ENCODE measurements around the gene RNF225.

RNF225 gene

DNA sequence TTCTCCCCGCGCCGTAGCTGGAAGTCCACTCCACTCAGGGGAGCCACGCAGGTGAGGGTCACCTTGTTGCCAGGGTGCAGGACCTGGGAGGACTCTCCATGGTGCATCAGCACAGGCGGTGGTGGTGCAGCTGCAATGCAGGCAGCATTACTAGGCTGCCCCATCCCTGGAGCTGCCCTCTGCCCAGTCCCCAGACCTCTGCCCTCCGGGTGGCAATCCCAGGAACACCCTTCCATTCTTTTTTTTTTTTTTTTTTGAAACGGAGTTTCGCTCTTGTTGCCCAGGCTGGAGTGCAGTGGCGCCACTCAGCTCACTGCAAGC lies 43.9 kb upstream of the RNF225 start:
- Histone ChIP-seq H3K9me3 (ENCODE audit: insufficient read depth, low read length) (no peaks in the 10 kb centered on the region), H3K4me1 (ENCODE audit: insufficient read depth, insufficient read length) (peaks cover 3% of the 10 kb centered on the region), H3K9ac (ENCODE audit: insufficient read length, low read depth) (no peak overlapping the region), H3K4me3 (ENCODE audit: insufficient read length, low read depth) (no peak overlapping the region), H3K36me3 (ENCODE audit: insufficient read depth, insufficient read length, low read length) (peaks cover 25% of the 10 kb centered on the region), H3K27me3 (ENCODE audit: insufficient read depth, insufficient read length) (peaks cover 8% of the 10 kb centered on the region)
- DNase-seq (ENCODE audit: low read depth, low spot score), result no peak
- TF ChIP-seq SUZ12 (IDR thresholded peaks at IDR 0.05; ENCODE audit: extremely low read depth, insufficient read depth, insufficient read length) (no peak), YY1 (IDR thresholded peaks at IDR 0.05; ENCODE audit: insufficient read depth, insufficient read length) (no peak), ZNF274 (IDR thresholded peaks at IDR 0.05; ENCODE audit: low read depth, low read length) (no peak)

DNA sequence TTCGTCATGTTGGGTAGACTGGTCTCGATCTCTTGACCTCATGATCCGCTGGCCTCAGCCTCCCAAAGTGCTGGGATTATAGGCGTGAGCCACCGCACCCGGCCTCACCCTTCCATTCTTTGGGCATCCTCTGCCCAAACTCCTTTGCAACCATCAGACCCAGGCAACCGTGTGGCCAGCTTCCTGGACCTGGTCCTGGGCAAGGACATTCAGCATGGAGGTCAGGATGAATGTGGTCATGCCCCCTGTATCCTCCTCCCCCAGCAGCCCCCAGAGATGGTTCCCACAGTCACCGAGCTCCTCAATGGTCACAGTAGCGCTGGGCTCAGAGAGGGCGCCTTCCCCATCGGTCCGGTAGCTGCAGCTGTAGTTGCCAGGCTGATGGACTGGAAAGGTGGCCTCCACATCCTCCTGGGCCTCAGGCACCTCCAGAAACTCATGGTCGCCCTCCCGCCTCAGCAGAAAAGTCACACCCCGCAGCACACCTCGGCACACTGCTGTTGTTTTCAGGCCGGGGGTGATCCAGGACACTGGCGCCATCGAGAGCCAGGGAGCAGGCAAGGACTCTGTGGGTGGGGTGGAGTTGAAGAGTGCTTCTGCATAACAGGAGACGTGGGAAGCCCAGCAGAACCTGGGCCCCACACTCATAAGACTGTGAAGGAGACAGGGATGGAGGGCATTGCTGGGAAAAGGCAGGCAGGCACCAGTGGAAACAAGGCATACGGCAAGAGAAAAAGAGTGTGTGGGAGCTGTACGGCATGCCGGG lies 43.3 kb upstream of the RNF225 start:
- Histone ChIP-seq H3K36me3 (ENCODE audit: insufficient read depth, insufficient read length, low read length) (peaks cover 25% of the 10 kb centered on the region), H3K4me3 (ENCODE audit: insufficient read length, low read depth) (no peak overlapping the region), H3K9ac (ENCODE audit: insufficient read length, low read depth) (no peak overlapping the region), H3K27me3 (ENCODE audit: insufficient read depth, insufficient read length) (peaks cover 2% of the 10 kb centered on the region), H3K4me1 (ENCODE audit: insufficient read depth, insufficient read length) (peaks cover 3% of the 10 kb centered on the region), H3K9me3 (ENCODE audit: insufficient read depth, low read length) (no peaks in the 10 kb centered on the region)
- TF ChIP-seq SUZ12 (IDR thresholded peaks at IDR 0.05; ENCODE audit: extremely low read depth, insufficient read depth, insufficient read length), result no peak
- no peak for TF ChIP-seq YY1 (IDR thresholded peaks at IDR 0.05; ENCODE audit: insufficient read depth, insufficient read length)
- TF ChIP-seq ZNF274 (IDR thresholded peaks at IDR 0.05; ENCODE audit: low read depth, low read length), result no peak
- DNase-seq (ENCODE audit: low read depth, low spot score), result no peak

DNA sequence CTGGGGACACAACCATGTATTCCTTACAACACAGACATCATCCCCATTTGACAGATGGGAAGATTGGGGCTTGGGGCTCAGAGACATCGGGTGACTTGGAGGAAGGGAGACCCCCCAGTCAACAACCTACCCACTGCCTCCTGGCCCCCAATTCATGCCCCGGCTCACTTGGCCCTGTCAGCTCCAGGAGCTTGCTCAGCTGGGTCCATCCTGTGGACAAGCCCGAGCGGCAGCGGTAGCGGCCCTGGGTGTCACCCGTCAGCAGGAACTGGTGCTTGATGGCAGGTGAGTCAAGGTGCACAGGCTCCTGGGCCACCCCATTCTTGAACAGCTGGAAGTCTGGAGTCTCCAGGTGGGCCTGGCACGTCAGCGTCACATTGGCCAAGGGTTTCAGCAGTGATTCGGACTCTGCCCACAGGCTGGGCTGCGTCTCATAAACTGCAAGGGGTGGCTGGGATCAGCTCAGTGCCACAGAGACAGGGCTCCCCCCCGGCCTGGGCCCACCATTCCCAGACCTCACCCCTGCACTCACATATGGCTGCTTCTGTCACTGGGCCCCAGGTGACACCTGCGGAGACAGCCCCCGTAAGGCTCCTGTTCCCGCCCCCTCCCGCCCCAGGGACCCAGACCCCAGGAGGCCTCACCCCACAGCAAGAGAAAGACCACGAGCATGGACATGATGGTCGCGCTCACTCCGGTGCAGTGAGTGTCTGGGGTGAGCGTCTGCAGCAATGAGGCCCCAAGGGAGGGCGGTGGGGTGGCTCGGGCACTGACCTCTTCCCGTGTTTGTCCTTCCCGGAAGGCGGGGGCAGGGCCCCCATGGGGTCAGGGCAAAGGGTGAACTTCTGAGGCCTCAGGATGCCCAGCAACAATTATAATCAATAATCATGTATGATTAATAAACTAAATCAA lies 42.4 kb upstream of the RNF225 start, which contains the start of gene A1BG:
Gene A1BG (minus strand): TSS at position 733 of the 912 bp plus-strand sequence. CDS start 55 bp downstream, at position 678.
- no peaks in the 10 kb centered on the region for H3K9me3 ChIP-seq (ENCODE audit: insufficient read depth, low read length)
- peaks cover 8% of the 10 kb centered on the region for H3K4me1 ChIP-seq (ENCODE audit: insufficient read depth, insufficient read length)
- H3K27me3 ChIP-seq (ENCODE audit: insufficient read depth, insufficient read length), result no peaks in the 10 kb centered on the region
- no peak within 1 kb of the TSS for H3K4me3 ChIP-seq (ENCODE audit: insufficient read length, low read depth)
- DNase-seq (ENCODE audit: low read depth, low spot score), result no peak
- no peak for TF ChIP-seq YY1 (IDR thresholded peaks at IDR 0.05; ENCODE audit: insufficient read depth, insufficient read length)
- no peak for TF ChIP-seq ZNF274 (IDR thresholded peaks at IDR 0.05; ENCODE audit: low read depth, low read length)
- no peak for TF ChIP-seq SUZ12 (IDR thresholded peaks at IDR 0.05; ENCODE audit: extremely low read depth, insufficient read depth, insufficient read length)
- H3K36me3 ChIP-seq (ENCODE audit: insufficient read depth, insufficient read length, low read length), result peaks cover 31% of the 10 kb centered on the region
- no peak within 1 kb of the TSS for H3K9ac ChIP-seq (ENCODE audit: insufficient read length, low read depth)

DNA sequence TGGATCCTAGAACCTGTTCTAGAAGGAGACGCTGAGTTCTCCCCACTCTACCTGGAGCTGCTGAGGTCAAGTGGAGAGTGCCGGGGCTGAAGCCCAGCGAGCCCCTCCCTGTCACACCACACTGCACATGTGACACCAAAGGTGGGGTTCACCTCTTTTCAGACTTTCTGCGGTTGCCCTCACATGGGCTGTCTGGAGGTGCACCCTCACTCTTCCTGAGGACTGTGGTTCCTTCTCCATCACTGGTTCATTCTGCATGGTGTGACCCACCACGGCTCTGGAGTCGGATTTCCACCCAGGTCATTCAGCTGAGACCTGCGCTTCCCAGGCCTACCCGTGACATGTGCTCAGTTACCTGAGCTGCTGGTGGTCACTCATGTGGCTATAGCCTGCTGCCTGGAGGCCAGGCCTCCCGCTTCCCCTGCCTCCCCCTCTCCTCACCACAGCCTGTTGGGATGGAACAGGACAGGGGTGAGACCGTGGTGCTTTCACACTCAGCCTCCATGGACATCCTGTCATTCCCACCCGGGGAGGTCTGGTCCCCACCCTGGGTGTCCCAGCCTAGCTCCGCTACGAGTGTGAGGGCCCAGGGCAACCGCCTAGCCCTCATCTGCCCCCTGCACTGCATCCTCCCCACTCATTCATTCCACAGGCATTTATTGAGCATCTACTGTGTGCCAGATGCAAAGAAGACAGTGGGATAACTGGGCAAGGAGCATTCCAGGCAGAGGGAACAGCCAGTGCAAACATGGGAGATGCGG lies 41.6 kb upstream of the RNF225 start:
- Histone ChIP-seq H3K27me3 (ENCODE audit: insufficient read depth, insufficient read length) (no peaks in the 10 kb centered on the region), H3K9ac (ENCODE audit: insufficient read length, low read depth) (no peak overlapping the region), H3K36me3 (ENCODE audit: insufficient read depth, insufficient read length, low read length) (peaks cover 33% of the 10 kb centered on the region), H3K4me1 (ENCODE audit: insufficient read depth, insufficient read length) (peaks cover 10% of the 10 kb centered on the region), H3K4me3 (ENCODE audit: insufficient read length, low read depth) (no peak overlapping the region), H3K9me3 (ENCODE audit: insufficient read depth, low read length) (no peaks in the 10 kb centered on the region)
- TF ChIP-seq ZNF274 (IDR thresholded peaks at IDR 0.05; ENCODE audit: low read depth, low read length), result no peak
- no peak for TF ChIP-seq YY1 (IDR thresholded peaks at IDR 0.05; ENCODE audit: insufficient read depth, insufficient read length)
- TF ChIP-seq SUZ12 (IDR thresholded peaks at IDR 0.05; ENCODE audit: extremely low read depth, insufficient read depth, insufficient read length), result no peak
- no peak for DNase-seq (ENCODE audit: low read depth, low spot score)

DNA sequence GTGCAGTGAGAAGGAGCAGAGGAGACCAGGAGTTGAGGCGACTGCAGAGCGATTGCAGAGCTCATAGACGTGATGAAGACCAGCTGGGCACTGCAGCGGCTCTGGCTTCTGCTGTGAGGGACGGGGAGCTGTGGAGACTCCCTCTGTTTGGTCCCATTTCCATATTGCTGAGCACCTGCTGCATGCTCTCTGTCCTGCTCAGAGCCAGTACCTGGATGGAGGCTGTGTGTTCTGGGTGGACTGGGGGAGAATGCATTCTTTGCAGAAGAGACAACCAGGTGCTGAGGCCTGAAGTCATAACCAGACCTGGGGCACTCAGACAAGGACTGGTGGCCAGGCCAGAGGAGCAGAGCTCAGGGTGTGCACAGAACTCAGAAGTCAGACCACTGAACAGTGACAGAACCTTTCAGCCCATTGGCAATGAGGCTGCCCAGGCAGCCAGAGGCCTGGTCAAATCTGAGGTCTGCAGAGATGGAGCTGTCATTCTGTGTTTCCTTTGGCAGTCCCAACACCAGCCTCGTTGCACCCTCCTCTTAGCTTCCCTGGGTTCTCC lies 40.9 kb upstream of the RNF225 start:
- no peak overlapping the region for H3K9ac ChIP-seq (ENCODE audit: insufficient read length, low read depth)
- TF ChIP-seq SUZ12 (IDR thresholded peaks at IDR 0.05; ENCODE audit: extremely low read depth, insufficient read depth, insufficient read length) (no peak), ZNF274 (IDR thresholded peaks at IDR 0.05; ENCODE audit: low read depth, low read length) (no peak), YY1 (IDR thresholded peaks at IDR 0.05; ENCODE audit: insufficient read depth, insufficient read length) (no peak)

DNA sequence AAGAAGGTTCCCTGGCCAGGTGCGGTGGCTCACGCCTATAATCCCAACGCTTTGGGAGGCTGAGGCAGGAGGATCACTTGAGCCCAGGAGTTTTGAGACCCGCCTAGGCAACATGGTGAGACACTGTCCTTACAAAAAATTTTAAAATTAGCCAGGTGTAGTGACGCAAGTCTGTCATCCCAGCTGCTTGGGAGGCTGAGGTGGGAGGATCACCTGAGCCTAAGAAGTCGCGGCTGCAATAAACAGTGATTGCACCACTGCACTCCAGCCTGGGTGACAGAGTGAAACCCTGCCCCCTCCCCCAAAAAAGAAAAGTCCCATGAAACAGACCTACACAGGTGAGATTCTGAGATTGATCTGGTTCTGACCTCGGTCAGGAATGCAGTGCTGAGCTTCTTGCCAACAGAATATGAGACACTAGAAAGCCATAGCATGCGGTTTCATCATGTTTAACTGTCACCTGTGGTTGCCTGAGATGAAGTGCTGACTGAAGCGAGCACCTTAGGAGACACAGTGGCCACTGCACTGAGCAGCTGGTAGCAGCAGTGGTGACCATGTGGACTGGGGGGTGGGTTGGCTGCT lies 40.1 kb upstream of the RNF225 start:
- no peak for DNase-seq (ENCODE audit: low read depth, low spot score)
- TF ChIP-seq ZNF274 (IDR thresholded peaks at IDR 0.05; ENCODE audit: low read depth, low read length) (no peak), YY1 (IDR thresholded peaks at IDR 0.05; ENCODE audit: insufficient read depth, insufficient read length) (no peak), SUZ12 (IDR thresholded peaks at IDR 0.05; ENCODE audit: extremely low read depth, insufficient read depth, insufficient read length) (no peak)
- peaks cover 10% of the 10 kb centered on the region for H3K4me1 ChIP-seq (ENCODE audit: insufficient read depth, insufficient read length)
- H3K36me3 ChIP-seq (ENCODE audit: insufficient read depth, insufficient read length, low read length), result peaks cover 33% of the 10 kb centered on the region
- no peaks in the 10 kb centered on the region for H3K9me3 ChIP-seq (ENCODE audit: insufficient read depth, low read length)
- H3K9ac ChIP-seq (ENCODE audit: insufficient read length, low read depth), result no peak overlapping the region
- no peaks in the 10 kb centered on the region for H3K27me3 ChIP-seq (ENCODE audit: insufficient read depth, insufficient read length)
- H3K4me3 ChIP-seq (ENCODE audit: insufficient read length, low read depth), result no peak overlapping the region

More for the DNA sequence above, 40.9 kb upstream of the RNF225 start:
- DNase-seq (ENCODE audit: low read depth, low spot score), result no peak
- H3K27me3 ChIP-seq (ENCODE audit: insufficient read depth, insufficient read length), result no peaks in the 10 kb centered on the region
- peaks cover 33% of the 10 kb centered on the region for H3K36me3 ChIP-seq (ENCODE audit: insufficient read depth, insufficient read length, low read length)
- H3K4me1 ChIP-seq (ENCODE audit: insufficient read depth, insufficient read length), result peaks cover 10% of the 10 kb centered on the region
- no peaks in the 10 kb centered on the region for H3K9me3 ChIP-seq (ENCODE audit: insufficient read depth, low read length)
- H3K4me3 ChIP-seq (ENCODE audit: insufficient read length, low read depth), result no peak overlapping the region
